HepG2 (cell line): ENCODE results near the gene RRP8. TPM values are rescaled to one million over a fixed set of nuclear protein-coding genes. Genes with fewer than 3 reads are reported as not detected.

Experiments used
- ATAC-seq: fragments of 200-7000 bp; cut with Tn5 transposase; 3 replicates; pipeline ENCODE4 v1.9.1; 2020; ENCODE audit warnings: mild to moderate bottlenecking, moderate library complexity
- BruUV-seq: library from RNA; stranded (reverse); fragments of 400-500 nt; replicated peaks from 2 replicates; lab custom pipeline; 2021; lab: Mats Ljungman, UMichigan
- CTCF ChIA-PET: fragments of 300-600 bp; formaldehyde crosslinking; extraction: SDS; loops from one replicate; lab custom pipeline; 2021; ENCODE audit warnings: low total read pairs, inconsistent platforms, low intra/inter-chr PET ratio; lab: Yijun Ruan, JAX
- POLR2A ChIA-PET: fragments of 350-600 bp; sonication (Branson Sonifier 250); formaldehyde crosslinking; loops from one replicate; lab custom pipeline; 2020; ENCODE audit warnings: antibody characterized with exemption, inconsistent platforms; lab: Yijun Ruan, JAX
- DNase-seq: peaks from one replicate; pipeline ENCODE4 v3.0.0-alpha.2; 2015; ENCODE audit warnings: low spot score
- FAIRE-seq: peaks from 3 replicates; lab custom pipeline; 2011; peaks lifted over from hg19 to GRCh38; lab: Jason Lieb, UNC
- H2AFZ ChIP-seq: one replicate; pipeline ENCODE4 v1.6.1; 2011; ENCODE audit warnings: low read length, inconsistent platforms
- H3K27ac ChIP-seq: fragments of 300-600 bp; 3 replicates; pipeline ENCODE4 v1.8.0; 2011; ENCODE audit warnings: mixed run types, mild to moderate bottlenecking, mixed read lengths, low read length, inconsistent platforms; ENCODE audit not compliant: insufficient read depth; ENCODE audit errors: extremely low read length
- H3K27me3 ChIP-seq, 2 experiments: fragments of 200-600 bp in 1 of 2; 2 replicates in 1 of 2; 3 replicates in 1 of 2; pipeline versions ENCODE4 v1.6.0 to v1.8.0; 2011; ENCODE audit warnings: low read length in 2 of 2, mild to moderate bottlenecking in 2 of 2, moderate library complexity in 2 of 2, inconsistent platforms in 1 of 2; ENCODE audit not compliant: insufficient read depth in 2 of 2, control insufficient read depth in 1 of 2
- H3K36me3 ChIP-seq, 2 experiments: fragments of 200-600 bp in 1 of 2; replicated peaks in 1 of 2; 2 replicates in 1 of 2; 3 replicates in 1 of 2; pipeline versions ENCODE4 v1.5.1 to v1.8.0; 2011; ENCODE audit warnings: low read length in 2 of 2, inconsistent platforms in 1 of 2; ENCODE audit not compliant: insufficient read depth in 2 of 2, control insufficient read depth in 1 of 2
- H3K4me1 ChIP-seq: 2 replicates; pipeline ENCODE4 v1.5.1; 2012; ENCODE audit warnings: low read length, inconsistent platforms; ENCODE audit not compliant: insufficient read depth
- H3K4me2 ChIP-seq: 2 replicates; pipeline ENCODE4 v1.6.0; 2011; ENCODE audit warnings: low read depth, low read length, inconsistent platforms
- H3K4me3 ChIP-seq, 3 experiments: fragments of 200-600 bp in 1 of 3; sonication (generic), shearing (Covaris generic) in 1 of 3; replicated peaks in 1 of 3; 2 replicates each; pipeline ENCODE4 v1.5.1; 2011 to 2016; ENCODE audit warnings: low read length in 3 of 3, inconsistent platforms in 2 of 3, low read depth in 2 of 3, mild to moderate bottlenecking in 2 of 3, control low read depth in 1 of 3, mixed read lengths in 1 of 3; ENCODE audit not compliant: insufficient read depth in 1 of 3
- H3K79me2 ChIP-seq: one replicate; pipeline ENCODE4 v1.6.1; 2011; ENCODE audit warnings: low read length, inconsistent platforms; ENCODE audit not compliant: insufficient read depth
- H3K9ac ChIP-seq: 2 replicates; pipeline ENCODE4 v1.6.0; 2011; ENCODE audit warnings: mild to moderate bottlenecking, low read depth, low read length, inconsistent platforms; ENCODE audit not compliant: insufficient read depth
- H3K9me3 ChIP-seq: 2 replicates; pipeline ENCODE4 v1.5.1; 2012; ENCODE audit warnings: mild to moderate bottlenecking, low read length
- H4K20me1 ChIP-seq: 2 replicates; pipeline ENCODE4 v1.6.0; 2011; ENCODE audit warnings: inconsistent platforms, mild to moderate bottlenecking, low read length, moderate library complexity; ENCODE audit not compliant: insufficient read depth
- ATF7 ChIP-seq, 2 experiments: fragments of 450-650 bp in 1 of 2; sonication (generic) in 1 of 2; formaldehyde crosslinking in 1 of 2; IDR thresholded peaks; 2 replicates each; pipeline versions ENCODE4 v1.4.0 to v1.6.1; 2016 to 2020; ENCODE audit warnings: antibody characterized with exemption in 1 of 2, mild to moderate bottlenecking in 1 of 2, missing genetic modification reagents in 1 of 2
- CCDC6 ChIP-seq: sonication (generic); formaldehyde crosslinking; IDR thresholded peaks from 2 replicates; pipeline ENCODE4 v1.8.1; 2022; ENCODE audit warnings: mild to moderate bottlenecking, missing genetic modification reagents, moderate library complexity
- CEBPB ChIP-seq: IDR thresholded peaks from 2 replicates; pipeline ENCODE4 v1.6.1; 2011; ENCODE audit warnings: low read depth, low read length, improper control_type of control experiment, borderline replicate concordance
- DMAP1 ChIP-seq: IDR thresholded peaks from 2 replicates; pipeline ENCODE4 v1.6.1; 2016
- GATAD2A ChIP-seq: IDR thresholded peaks from 2 replicates; pipeline ENCODE4 v1.6.1; 2016
- KDM5A ChIP-seq: fragments of 200-600 bp; sonication (generic); IDR thresholded peaks from 2 replicates; pipeline ENCODE4 v1.7.0; 2018; ENCODE audit warnings: antibody characterized with exemption, mild to moderate bottlenecking, low read length, borderline replicate concordance
- MIXL1 ChIP-seq: IDR thresholded peaks from 2 replicates; pipeline ENCODE4 v1.6.1; 2016
- NR3C1 ChIP-seq: sonication (generic); formaldehyde crosslinking; IDR thresholded peaks from 2 replicates; pipeline ENCODE4 v1.4.0; 2020; ENCODE audit warnings: missing genetic modification reagents
- SAFB2 ChIP-seq: sonication (generic); formaldehyde crosslinking; IDR thresholded peaks from 2 replicates; pipeline ENCODE4 v1.5.1; 2020; ENCODE audit warnings: missing genetic modification reagents, low read depth, mild to moderate bottlenecking, borderline replicate concordance
- SRSF1 ChIP-seq: fragments of 200-400 bp; formaldehyde crosslinking; optimal IDR thresholded peaks from 2 replicates; pipeline ENCODE3; 2017; ENCODE audit warnings: mild to moderate bottlenecking, low read depth, low read length, moderate library complexity
- SRSF9 ChIP-seq: fragments of 200-400 bp; formaldehyde crosslinking; IDR thresholded peaks from 2 replicates; pipeline ENCODE4 v1.6.1; 2018; ENCODE audit warnings: borderline replicate concordance, mild to moderate bottlenecking, low read depth, low read length; ENCODE audit not compliant: insufficient read depth, poor library complexity, severe bottlenecking
- UBTF ChIP-seq: sonication (generic); formaldehyde crosslinking; IDR thresholded peaks from 2 replicates; pipeline ENCODE4 v1.4.0; 2020; ENCODE audit warnings: mild to moderate bottlenecking, missing genetic modification reagents
- ZBTB21 ChIP-seq: sonication (generic); formaldehyde crosslinking; IDR thresholded peaks from 2 replicates; pipeline ENCODE4 v1.4.0; 2020; ENCODE audit warnings: missing genetic modification reagents
- ZFP41 ChIP-seq: sonication (generic); formaldehyde crosslinking; IDR thresholded peaks from 2 replicates; pipeline ENCODE4 v1.4.0; 2020; ENCODE audit warnings: mild to moderate bottlenecking, missing genetic modification reagents, borderline replicate concordance
- ZIK1 ChIP-seq: sonication (generic); formaldehyde crosslinking; IDR thresholded peaks from 2 replicates; pipeline ENCODE4 v1.5.0; 2020; ENCODE audit warnings: mild to moderate bottlenecking, low read depth, missing genetic modification reagents, borderline replicate concordance
- ZNF331 ChIP-seq: sonication (generic); formaldehyde crosslinking; IDR thresholded peaks from 2 replicates; pipeline ENCODE4 v1.4.0; 2020; ENCODE audit warnings: missing genetic modification reagents
- ZNF776 ChIP-seq: sonication (generic); formaldehyde crosslinking; IDR thresholded peaks from 2 replicates; pipeline ENCODE4 v1.4.0; 2020; ENCODE audit warnings: mild to moderate bottlenecking, missing genetic modification reagents
- ZNF850 ChIP-seq: sonication (generic); formaldehyde crosslinking; conservative IDR thresholded peaks from 2 replicates; pipeline ENCODE4 v1.9.0; 2021; ENCODE audit warnings: mild to moderate bottlenecking, missing genetic modification reagents
- WGBS: methylation state at CpG from one replicate; pipeline ENCODE4 v1.1.6; 2017; ENCODE audit warnings: low lambda C conversion rate; 5-methylcytosine and 5-hydroxymethylcytosine counted together
- in situ Hi-C: cut with HindIII; loops from 2 replicates; pipeline ENCODE4 v1.10.0; 2017; ENCODE audit warnings: low pct_unique_long_range_greater_than_20kb; ENCODE audit not compliant: extremely low pct_ligation_motif_present
- intact Hi-C: fragments of 100-400 bp; cut with micrococcal nuclease; formaldehyde crosslinking; loops from one replicate; pipeline ENCODE4 v1.10.0; 2022; ENCODE audit not compliant: unreplicated experiment
- polyA plus RNA-seq, 8 experiments: library from polyadenylated mRNA; depleted of rRNA in 3 of 8; stranded (reverse) in 7 of 8; unstranded in 1 of 8; fragments of >200 nt; fragmentation: Illumina TruSeq in 4 of 8; extraction: Trizol in 4 of 8; gene quantifications; 2 replicates each; pipeline versions ENCODE4 v1.2.1 to v1.2.3, GENCODE V29; 2011 to 2016; ENCODE audit warnings: low read depth in 4 of 8, missing spikeins in 1 of 8, mixed read lengths in 1 of 8; ENCODE audit not compliant: insufficient read depth in 1 of 8
- total RNA-seq, 5 experiments: library from RNA; depleted of rRNA; stranded (reverse); fragments of >200 nt; fragmentation: Illumina TruSeq; extraction: Trizol; gene quantifications; 2 replicates each; pipeline ENCODE4 v1.2.3, GENCODE V29; 2016; ENCODE audit warnings: low read depth in 1 of 5
- TF ChIP-seq, protein P1 (sequence below): IDR thresholded peaks from 2 replicates; pipeline ENCODE4 v1.6.1; 2016; ENCODE audit warnings: missing genetic modification reagents, missing compliant biosample characterization
- TF ChIP-seq, protein P2 (sequence below): sonication (generic); formaldehyde crosslinking; IDR thresholded peaks from 2 replicates; pipeline ENCODE4 v1.4.0; 2020; ENCODE audit warnings: missing genetic modification reagents, mild to moderate bottlenecking, borderline replicate concordance
- TF ChIP-seq, protein P3 (sequence below): IDR thresholded peaks from 2 replicates; pipeline ENCODE4 v1.6.1; 2016; ENCODE audit warnings: missing biosample characterization, missing genetic modification reagents, low read depth

Gene RRP8
- total and polyA plus RNA-seq, 2 of the 13 experiments (the other 11 are each of a cell fraction or from before 2014, with no cell fraction given), result 7.2 to 21.6 TPM

GRCh38 chr11:6598555-6598954, 4.9 kb downstream of the RRP8 start:
- POLR2A ChIA-PET, result interaction anchor here (1.0 to 1.1 kb wide), 2 partner anchors 8 to 13 kb away, joined by 3 to 4 read pairs; partner anchors contain the start of gene TAF10
- Histone ChIP-seq H2AFZ (no peak overlapping the region), H3K4me1 (peaks cover 43% of the 10 kb centered on the region), H3K9ac (no peak overlapping the region), H3K27ac (peak overlapping the region; percentile 26), H4K20me1 (no peaks in the 10 kb centered on the region), H3K36me3 (peaks cover 15 to 32% of the 10 kb centered on the region in 2 experiments), H3K9me3 (no peaks in the 10 kb centered on the region), H3K4me3 (peak overlapping the region in 1 of 3 experiments; percentile 4; a peak in 1 of 6 replicates), H3K4me2 (peak overlapping the region; percentile 50), H3K27me3 (no peaks in the 10 kb centered on the region; a peak in 1 of 5 replicates), H3K79me2 (peaks cover 19% of the 10 kb centered on the region)
- ATAC-seq (peak; percentile 89), FAIRE-seq (peak; percentile 76), DNase-seq (peak; percentile 62)
- CTCF ChIA-PET, result no interaction called here
- intact Hi-C loops (no loop called here), in situ Hi-C loops (no loop called here)
- BruUV-seq, result no TSS peak
- 19% methylated on average over 3 of the region's 3 CpGs for WGBS
- TF ChIP-seq, protein P1, sequence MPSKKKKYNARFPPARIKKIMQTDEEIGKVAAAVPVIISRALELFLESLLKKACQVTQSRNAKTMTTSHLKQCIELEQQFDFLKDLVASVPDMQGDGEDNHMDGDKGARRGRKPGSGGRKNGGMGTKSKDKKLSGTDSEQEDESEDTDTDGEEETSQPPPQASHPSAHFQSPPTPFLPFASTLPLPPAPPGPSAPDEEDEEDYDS (CRISPR knock-in tag), result peak; percentile 34; the same call in 1 of the 2 replicates
- no peak for TF ChIP-seq NR3C1 (CRISPR knock-in tag)
- no peak for TF ChIP-seq ATF7 (IDR thresholded peaks at IDR 0.05)
- no peak for TF ChIP-seq ATF7 (CRISPR knock-in tag; IDR thresholded peaks at IDR 0.05)
- peak; percentile 32; the same call in 1 of the 2 replicates for TF ChIP-seq GATAD2A (CRISPR knock-in tag)
- no peak for TF ChIP-seq ZNF850
- TF ChIP-seq ZNF331, result no peak
- no peak for TF ChIP-seq ZIK1 (CRISPR knock-in tag)
- 0 out of 2 replicates have a peak, but pooled peaks have one; percentile 0 for TF ChIP-seq CEBPB
- TF ChIP-seq SRSF9, result no peak
- TF ChIP-seq KDM5A, result no peak
- TF ChIP-seq UBTF (CRISPR knock-in tag), result peak; percentile 37; the same call in 1 of the 2 replicates
- TF ChIP-seq CCDC6, result no peak
- TF ChIP-seq, protein P2, sequence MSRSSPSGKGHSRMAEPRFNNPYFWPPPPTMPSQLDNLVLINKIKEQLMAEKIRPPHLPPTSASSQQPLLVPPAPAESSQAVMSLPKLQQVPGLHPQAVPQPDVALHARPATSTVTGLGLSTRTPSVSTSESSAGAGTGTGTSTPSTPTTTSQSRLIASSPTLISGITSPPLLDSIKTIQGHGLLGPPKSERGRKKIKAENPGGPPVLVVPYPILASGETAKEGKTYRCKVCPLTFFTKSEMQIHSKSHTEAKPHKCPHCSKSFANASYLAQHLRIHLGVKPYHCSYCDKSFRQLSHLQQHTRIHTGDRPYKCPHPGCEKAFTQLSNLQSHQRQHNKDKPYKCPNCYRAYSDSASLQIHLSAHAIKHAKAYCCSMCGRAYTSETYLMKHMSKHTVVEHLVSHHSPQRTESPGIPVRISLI (CRISPR knock-in tag), result no peak
- TF ChIP-seq ZBTB21 (CRISPR knock-in tag), result no peak
- no peak for TF ChIP-seq DMAP1
- TF ChIP-seq SAFB2 (CRISPR knock-in tag), result no peak
- TF ChIP-seq ZNF776 (CRISPR knock-in tag), result no peak
- TF ChIP-seq MIXL1 (CRISPR knock-in tag), result peak; percentile 55; the same call in 1 of the 2 replicates
- TF ChIP-seq, protein P3, sequence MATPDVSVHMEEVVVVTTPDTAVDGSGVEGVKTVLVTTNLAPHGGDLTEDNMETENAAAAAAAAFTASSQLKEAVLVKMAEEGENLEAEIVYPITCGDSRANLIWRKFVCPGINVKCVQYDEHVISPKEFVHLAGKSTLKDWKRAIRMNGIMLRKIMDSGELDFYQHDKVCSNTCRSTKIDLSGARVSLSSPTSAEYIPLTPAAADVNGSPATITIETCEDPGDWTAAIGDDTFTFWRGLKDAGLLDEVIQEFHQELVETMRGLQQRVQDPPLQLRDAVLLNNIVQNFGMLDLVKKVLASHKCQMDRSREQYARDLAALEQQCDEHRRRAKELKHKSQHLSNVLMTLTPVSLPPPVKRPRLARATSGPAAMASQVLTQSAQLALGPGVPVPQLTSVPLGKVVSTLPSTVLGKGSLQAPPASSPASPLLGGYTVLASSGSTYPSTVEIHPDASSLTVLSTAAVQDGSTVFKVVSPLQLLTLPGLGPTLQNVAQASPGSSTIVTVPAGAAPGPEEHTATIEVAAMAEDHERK (CRISPR knock-in tag), result no peak
- TF ChIP-seq ZFP41, result no peak
- TF ChIP-seq SRSF1, result no peak
